Thoracic aorta (tissue), 2 donors: ENCODE measurements around the gene ANO7. TPM values are rescaled to one million over a fixed set of nuclear protein-coding genes. Genes with fewer than 3 reads are reported as not detected.

Experiments
- ATAC-seq: fragments of 150-250 bp; one replicate; pipeline ENCODE4 v1.8.0; 2017; ENCODE audit warnings: low read depth; ENCODE audit not compliant: insufficient number of reproducible peaks, low FRiP score
- DNase-seq: peaks from one replicate; pipeline ENCODE4 v3.0.0-alpha.2; 2020; ENCODE audit warnings: low spot score
- H3K27ac ChIP-seq, 2 donors: fragments of 200-600 bp; sonication (generic); 1 replicate in 1 of 2; 2 replicates in 1 of 2; pipeline ENCODE4 v1.5.1; 2016; ENCODE audit warnings: mild to moderate bottlenecking in 2 of 2, moderate library complexity in 2 of 2
- H3K27me3 ChIP-seq: fragments of 200-600 bp; sonication (generic); replicated peaks from 2 replicates; pipeline ENCODE4 v1.6.0; 2016; ENCODE audit warnings: mild to moderate bottlenecking; ENCODE audit not compliant: insufficient read depth
- H3K36me3 ChIP-seq: fragments of 200-600 bp; sonication (generic); one replicate; pipeline ENCODE4 v1.5.1; 2016
- H3K4me1 ChIP-seq, 2 donors: fragments of 200-600 bp; sonication (generic); 1 replicate in 1 of 2; 2 replicates in 1 of 2; pipeline versions ENCODE4 v1.5.1 to v1.6.0; 2016; ENCODE audit warnings: low read depth in 2 of 2, mild to moderate bottlenecking in 1 of 2; ENCODE audit not compliant: control insufficient read depth in 1 of 2
- H3K4me3 ChIP-seq: fragments of 200-600 bp; sonication (generic); 2 replicates; pipeline ENCODE4 v1.5.1; 2016; ENCODE audit warnings: mild to moderate bottlenecking
- H3K9me3 ChIP-seq: fragments of 200-600 bp; sonication (generic); 2 replicates; pipeline ENCODE4 v1.5.1; 2016
- total RNA-seq, 2 donors: library from RNA; depleted of rRNA; stranded (reverse); fragments of >200 nt; gene quantifications; one replicate each; pipeline versions ENCODE4 v1.1.0 to v1.2.3, GENCODE V29; 2016
- TF ChIP-seq, protein P1 (sequence below): fragments of 200-600 bp; sonication (generic); IDR thresholded peaks from one replicate; pipeline ENCODE4 v1.5.1; 2019; ENCODE audit warnings: antibody characterized with exemption

ANO7 gene
- total RNA-seq, 2 donors from 2014 or later, result 0.27 to 1.2 TPM

DNA sequence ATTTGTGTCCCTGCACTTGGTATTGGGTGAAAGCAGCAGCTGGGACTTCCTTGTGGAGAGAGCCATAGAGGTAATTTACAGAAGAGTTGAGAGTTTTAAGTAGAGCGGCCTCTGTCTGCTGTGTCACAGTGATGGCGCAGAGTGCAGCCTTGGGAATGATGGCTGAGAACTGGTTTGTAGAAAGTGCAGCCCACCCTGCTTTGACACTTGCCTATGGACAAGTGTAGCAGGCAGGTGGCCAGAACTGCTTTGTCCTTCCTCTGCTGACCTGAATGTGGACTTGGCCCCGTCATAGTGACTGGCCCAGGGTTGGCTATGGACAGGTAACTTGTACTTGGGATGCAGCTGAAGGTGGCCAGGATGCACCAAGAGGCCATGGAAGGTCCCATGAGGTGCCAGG lies 6.4 kb upstream of the ANO7 start:
- H3K36me3 ChIP-seq, result peaks cover 6% of the 10 kb centered on the region
- TF ChIP-seq, protein P1, sequence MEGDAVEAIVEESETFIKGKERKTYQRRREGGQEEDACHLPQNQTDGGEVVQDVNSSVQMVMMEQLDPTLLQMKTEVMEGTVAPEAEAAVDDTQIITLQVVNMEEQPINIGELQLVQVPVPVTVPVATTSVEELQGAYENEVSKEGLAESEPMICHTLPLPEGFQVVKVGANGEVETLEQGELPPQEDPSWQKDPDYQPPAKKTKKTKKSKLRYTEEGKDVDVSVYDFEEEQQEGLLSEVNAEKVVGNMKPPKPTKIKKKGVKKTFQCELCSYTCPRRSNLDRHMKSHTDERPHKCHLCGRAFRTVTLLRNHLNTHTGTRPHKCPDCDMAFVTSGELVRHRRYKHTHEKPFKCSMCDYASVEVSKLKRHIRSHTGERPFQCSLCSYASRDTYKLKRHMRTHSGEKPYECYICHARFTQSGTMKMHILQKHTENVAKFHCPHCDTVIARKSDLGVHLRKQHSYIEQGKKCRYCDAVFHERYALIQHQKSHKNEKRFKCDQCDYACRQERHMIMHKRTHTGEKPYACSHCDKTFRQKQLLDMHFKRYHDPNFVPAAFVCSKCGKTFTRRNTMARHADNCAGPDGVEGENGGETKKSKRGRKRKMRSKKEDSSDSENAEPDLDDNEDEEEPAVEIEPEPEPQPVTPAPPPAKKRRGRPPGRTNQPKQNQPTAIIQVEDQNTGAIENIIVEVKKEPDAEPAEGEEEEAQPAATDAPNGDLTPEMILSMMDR, result no peak
- no peaks in the 10 kb centered on the region for H3K9me3 ChIP-seq
- no peak overlapping the region for H3K27ac ChIP-seq
- no peak for DNase-seq
- no peak for ATAC-seq
- no peak overlapping the region for H3K4me3 ChIP-seq
- no peaks in the 10 kb centered on the region for H3K4me1 ChIP-seq
- no peaks in the 10 kb centered on the region for H3K27me3 ChIP-seq

DNA sequence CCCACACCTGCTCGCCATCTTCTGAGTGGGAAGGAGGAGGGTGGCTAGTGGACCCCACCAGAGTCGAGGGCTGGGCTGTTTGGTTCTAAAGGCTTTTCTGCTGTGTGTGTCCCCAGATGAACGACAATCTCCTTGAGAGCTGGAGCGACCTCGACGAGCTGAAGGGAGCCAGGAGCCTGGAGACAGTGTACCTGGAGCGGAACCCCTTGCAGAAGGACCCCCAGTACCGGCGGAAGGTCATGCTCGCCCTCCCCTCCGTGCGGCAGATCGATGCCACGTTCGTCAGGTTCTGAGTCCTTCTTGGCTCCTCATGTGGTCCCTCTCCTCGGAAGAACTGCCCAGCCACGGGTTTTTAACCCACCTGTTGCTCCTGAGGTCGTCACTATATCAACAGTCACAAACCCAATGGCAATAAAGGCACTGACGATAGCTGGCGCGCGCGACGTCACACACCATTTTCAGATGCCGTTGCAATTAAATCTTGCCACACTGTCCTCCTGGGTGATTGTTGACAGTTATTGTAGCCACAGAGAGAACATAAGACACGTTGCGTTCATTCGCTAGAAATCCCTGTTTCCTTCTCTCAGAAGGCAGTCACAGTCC lies 5.8 kb upstream of the ANO7 start:
- ATAC-seq (no peak), DNase-seq (no peak)
- TF ChIP-seq, protein P1, result no peak
- H3K9me3 ChIP-seq, result no peaks in the 10 kb centered on the region
- H3K27ac ChIP-seq, result no peak overlapping the region
- peaks cover 5% of the 10 kb centered on the region for H3K36me3 ChIP-seq
- H3K4me3 ChIP-seq, result no peak overlapping the region
- no peaks in the 10 kb centered on the region for H3K27me3 ChIP-seq
- H3K4me1 ChIP-seq, result no peaks in the 10 kb centered on the region

DNA sequence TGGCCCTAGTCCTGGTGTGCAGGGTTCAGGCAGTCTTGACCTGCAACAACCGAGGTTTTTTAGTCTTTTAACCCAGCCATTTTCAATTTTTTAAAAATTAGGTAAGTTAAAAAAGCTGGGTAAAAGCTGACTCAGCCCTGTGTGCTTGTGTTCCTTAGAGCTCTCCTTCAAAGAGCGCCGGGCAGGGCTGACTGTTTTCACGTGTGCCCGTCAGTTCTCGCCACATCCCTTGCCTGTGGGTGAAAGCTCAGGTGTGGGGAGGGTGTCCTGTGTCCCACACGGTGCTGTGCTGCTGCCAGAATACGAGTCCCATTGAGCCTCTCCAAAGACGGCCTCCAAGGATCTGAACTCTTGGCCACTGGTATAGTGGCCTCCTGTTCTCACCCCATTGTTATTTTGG lies 5.3 kb upstream of the ANO7 start:
- no peak overlapping the region for H3K4me3 ChIP-seq

DNA sequence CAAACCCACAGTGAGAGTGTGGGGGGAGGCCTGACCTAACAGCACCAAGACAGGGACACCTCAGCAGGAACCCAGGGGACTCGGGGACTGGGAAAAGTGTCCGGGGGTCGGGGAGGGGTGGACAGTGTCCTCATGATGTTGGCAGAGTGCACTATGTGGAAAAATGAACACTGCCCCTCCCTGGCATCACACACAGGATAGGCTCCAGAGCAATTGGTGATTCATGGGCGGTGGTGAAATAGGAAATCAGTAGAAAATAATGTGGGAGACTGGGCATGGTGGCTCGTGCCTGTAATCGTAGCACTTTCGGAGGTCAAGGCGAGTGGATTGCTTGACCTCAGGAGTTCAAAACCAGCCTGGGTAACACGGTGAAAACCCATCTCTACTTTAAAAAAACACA lies 3.6 kb upstream of the ANO7 start:
- H3K36me3 ChIP-seq, result peaks cover 5% of the 10 kb centered on the region
- no peaks in the 10 kb centered on the region for H3K9me3 ChIP-seq
- no peak for ATAC-seq
- TF ChIP-seq, protein P1, result no peak
- H3K27me3 ChIP-seq, result no peaks in the 10 kb centered on the region
- H3K4me3 ChIP-seq, result no peak overlapping the region
- DNase-seq, result no peak
- H3K4me1 ChIP-seq, result no peaks in the 10 kb centered on the region
- no peak overlapping the region for H3K27ac ChIP-seq

More for the DNA sequence above, 5.3 kb upstream of the ANO7 start:
- Histone ChIP-seq H3K36me3 (peaks cover 5% of the 10 kb centered on the region), H3K4me1 (no peaks in the 10 kb centered on the region), H3K9me3 (no peaks in the 10 kb centered on the region), H3K27me3 (no peaks in the 10 kb centered on the region), H3K27ac (no peak overlapping the region)
- TF ChIP-seq, protein P1, result no peak
- no peak for ATAC-seq
- no peak for DNase-seq

DNA sequence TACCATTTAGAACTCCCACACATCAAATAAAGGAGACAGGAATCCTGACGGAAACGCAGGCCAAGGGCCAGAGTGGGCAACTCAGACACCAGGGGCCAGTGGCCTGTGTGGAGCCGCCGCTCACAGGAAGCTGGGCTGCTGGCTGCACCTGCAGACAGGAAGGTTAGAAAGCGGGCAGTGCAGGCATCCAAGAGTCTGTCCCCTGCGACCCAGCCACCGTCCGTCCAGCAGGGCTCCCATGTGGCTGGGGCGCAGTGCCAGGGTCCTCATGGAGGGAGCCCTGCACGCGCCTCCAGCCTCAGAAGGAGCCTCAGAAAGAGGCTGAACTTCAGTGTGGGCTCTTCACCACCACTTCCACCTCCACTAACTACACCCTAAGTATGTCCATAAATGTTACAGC lies 2.5 kb upstream of the ANO7 start:
- Histone ChIP-seq H3K4me3 (no peak overlapping the region), H3K27ac (no peak overlapping the region), H3K9me3 (no peaks in the 10 kb centered on the region), H3K27me3 (no peaks in the 10 kb centered on the region), H3K4me1 (no peaks in the 10 kb centered on the region), H3K36me3 (peaks cover 5% of the 10 kb centered on the region)
- TF ChIP-seq, protein P1, result no peak
- ATAC-seq, result no peak
- DNase-seq, result no peak
